H1 (cell line): Measurements from ENCODE around the gene MACROD2. TPM values are rescaled to one million over a fixed set of nuclear protein-coding genes. Genes with fewer than 3 reads are reported as not detected.

ENCODE experiments used
- CTCF ChIA-PET: fragments of 300-600 bp; sonication (Branson Sonifier 250); formaldehyde crosslinking; loops from one replicate; lab custom pipeline; 2021; ENCODE audit not compliant: partially characterized antibody; lab: Charles Lee
- POLR2A ChIA-PET: fragments of 300-600 bp; sonication (Branson Sonifier 250); formaldehyde crosslinking; loops from one replicate; lab custom pipeline; 2021; ENCODE audit warnings: inconsistent platforms; ENCODE audit not compliant: partially characterized antibody; lab: Charles Lee
- DNase-seq, 2 experiments: peaks; one replicate each; pipeline versions ENCODE4 v3.0.0 to v3.0.0-alpha.2; 2010 to 2022; ENCODE audit warnings: low spot score in 2 of 2, low read depth in 1 of 2, mixed read lengths in 1 of 2
- FAIRE-seq: peaks from 2 replicates; lab custom pipeline; 2011; peaks lifted over from hg19 to GRCh38; lab: Jason Lieb, UNC
- H2AFZ ChIP-seq: 2 replicates; pipeline ENCODE4 v1.8.1; 2012; ENCODE audit warnings: low read length, inconsistent platforms
- H2AK5ac ChIP-seq: 2 replicates; pipeline ENCODE4 v1.6.1; 2013; ENCODE audit warnings: low read depth, low read length
- H2BK120ac ChIP-seq: replicated peaks from 2 replicates; pipeline ENCODE3; 2013; ENCODE audit warnings: low read depth, low read length, inconsistent platforms
- H2BK12ac ChIP-seq: 2 replicates; pipeline ENCODE4 v1.6.1; 2013; ENCODE audit warnings: low read depth, low read length
- H2BK15ac ChIP-seq: 2 replicates; pipeline ENCODE4 v1.6.1; 2013; ENCODE audit warnings: low read length
- H2BK20ac ChIP-seq: 2 replicates; pipeline ENCODE4 v1.6.1; 2013; ENCODE audit warnings: low read length
- H2BK5ac ChIP-seq: 2 replicates; pipeline ENCODE4 v1.6.1; 2013; ENCODE audit warnings: low read depth, low read length
- H3K14ac ChIP-seq: 2 replicates; pipeline ENCODE4 v1.6.1; 2013; ENCODE audit warnings: inconsistent platforms; ENCODE audit not compliant: insufficient read length
- H3K18ac ChIP-seq: 2 replicates; pipeline ENCODE4 v1.6.1; 2013; ENCODE audit warnings: low read length; ENCODE audit errors: extremely low read depth
- H3K23ac ChIP-seq: 2 replicates; pipeline ENCODE4 v1.6.1; 2013; ENCODE audit warnings: inconsistent platforms; ENCODE audit not compliant: insufficient read length
- H3K23me2 ChIP-seq: 2 replicates; pipeline ENCODE4 v1.6.1; 2013; ENCODE audit warnings: low read depth, low read length
- H3K27ac ChIP-seq: 2 replicates; pipeline ENCODE4 v1.6.1; 2011; ENCODE audit warnings: low read depth, low read length, inconsistent platforms
- H3K27me3 ChIP-seq, 4 experiments: replicated peaks in 1 of 4; 1 replicate in 1 of 4; 2 replicates in 3 of 4; pipeline versions ENCODE4 v1.6.1 to v1.8.1; 2011 to 2013; ENCODE audit warnings: low read length in 3 of 4, mild to moderate bottlenecking in 3 of 4, inconsistent platforms in 2 of 4, mixed read lengths in 2 of 4, moderate library complexity in 1 of 4; ENCODE audit not compliant: control insufficient read depth in 3 of 4, insufficient read depth in 3 of 4; ENCODE audit errors: extremely low read depth in 1 of 4
- H3K36me3 ChIP-seq, 4 experiments: 2 replicates each; pipeline versions ENCODE4 v1.6.1 to v1.8.1; 2011 to 2013; ENCODE audit warnings: mild to moderate bottlenecking in 4 of 4, low read length in 3 of 4, moderate library complexity in 2 of 4, control low read depth in 1 of 4, inconsistent platforms in 1 of 4; ENCODE audit not compliant: insufficient read depth in 4 of 4, control insufficient read depth in 2 of 4
- H3K4ac ChIP-seq: replicated peaks from 2 replicates; pipeline ENCODE3; 2013; ENCODE audit warnings: low read length, low read depth, mixed read lengths, inconsistent platforms; ENCODE audit not compliant: insufficient read length
- H3K4me1 ChIP-seq, 4 experiments: replicated peaks in 1 of 4; 1 replicate in 1 of 4; 2 replicates in 3 of 4; pipeline versions ENCODE4 v1.6.1 to v1.8.1; 2011 to 2013; ENCODE audit warnings: low read length in 3 of 4, inconsistent platforms in 2 of 4, mixed read lengths in 1 of 4; ENCODE audit not compliant: insufficient read depth in 4 of 4, control insufficient read depth in 3 of 4
- H3K4me2 ChIP-seq, 2 experiments: 2 replicates each; pipeline versions ENCODE4 v1.6.1 to v1.8.1; 2011 to 2013; ENCODE audit warnings: low read depth in 2 of 2, low read length in 2 of 2, control low read depth in 1 of 2, inconsistent platforms in 1 of 2, mild to moderate bottlenecking in 1 of 2; ENCODE audit not compliant: insufficient read depth in 1 of 2
- H3K4me3 ChIP-seq, 4 experiments: fragments of 200-600, 300-600 bp in 1 of 4; sonication (generic), shearing (Covaris generic), sonication (Bioruptor Twin) in 1 of 4; 2 replicates each; pipeline versions ENCODE4 v1.5.1 to v1.8.1; 2011 to 2016; ENCODE audit warnings: low read length in 4 of 4, low read depth in 3 of 4, control low read depth in 2 of 4, inconsistent platforms in 2 of 4, mild to moderate bottlenecking in 2 of 4, mixed read lengths in 1 of 4, moderate library complexity in 1 of 4; ENCODE audit not compliant: insufficient read depth in 2 of 4; ENCODE audit errors: extremely low read depth in 1 of 4
- H3K56ac ChIP-seq: replicated peaks from 2 replicates; pipeline ENCODE3; 2013; ENCODE audit warnings: low read depth, mild to moderate bottlenecking, mixed read lengths, low read length, inconsistent platforms; ENCODE audit not compliant: insufficient read length
- H3K79me1 ChIP-seq: 2 replicates; pipeline ENCODE4 v1.6.1; 2013; ENCODE audit warnings: low read depth, low read length, control low read depth
- H3K79me2 ChIP-seq, 2 experiments: 2 replicates each; pipeline versions ENCODE4 v1.6.1 to v1.8.1; 2012 to 2013; ENCODE audit warnings: low read length in 2 of 2, mild to moderate bottlenecking in 2 of 2, inconsistent platforms in 1 of 2; ENCODE audit not compliant: insufficient read depth in 2 of 2, control insufficient read depth in 1 of 2
- H3K9ac ChIP-seq, 4 experiments: replicated peaks in 1 of 4; 1 replicate in 1 of 4; 2 replicates in 3 of 4; pipeline versions ENCODE4 v1.6.1 to v1.8.1; 2011 to 2013; ENCODE audit warnings: low read depth in 3 of 4, low read length in 3 of 4, control low read depth in 2 of 4, mild to moderate bottlenecking in 2 of 4, moderate library complexity in 2 of 4, inconsistent platforms in 1 of 4; ENCODE audit errors: extremely low read depth in 1 of 4
- H3K9me3 ChIP-seq, 2 experiments: 2 replicates each; pipeline versions ENCODE4 v1.6.1 to v1.8.1; 2012 to 2013; ENCODE audit warnings: mild to moderate bottlenecking in 2 of 2, moderate library complexity in 2 of 2, control low read depth in 1 of 2, inconsistent platforms in 1 of 2, low read depth in 1 of 2, low read length in 1 of 2, mixed read lengths in 1 of 2; ENCODE audit not compliant: insufficient read depth in 2 of 2
- H4K20me1 ChIP-seq, 2 experiments: replicated peaks in 1 of 2; 2 replicates each; pipeline versions ENCODE3 to v1.8.1; 2011 to 2013; ENCODE audit warnings: inconsistent platforms in 2 of 2, low read length in 2 of 2, mild to moderate bottlenecking in 1 of 2; ENCODE audit not compliant: insufficient read depth in 2 of 2, control insufficient read depth in 1 of 2
- H4K5ac ChIP-seq: 2 replicates; pipeline ENCODE4 v1.6.1; 2013; ENCODE audit warnings: low read length, low read depth, mixed read lengths, inconsistent platforms; ENCODE audit not compliant: insufficient read length
- H4K8ac ChIP-seq: 2 replicates; pipeline ENCODE4 v1.8.0; 2013; ENCODE audit warnings: mild to moderate bottlenecking, moderate library complexity, low read length, inconsistent platforms; ENCODE audit not compliant: insufficient read depth; ENCODE audit errors: extremely low read depth
- H4K91ac ChIP-seq: replicated peaks from 2 replicates; pipeline ENCODE3; 2013; ENCODE audit warnings: low read length, mixed read lengths, inconsistent platforms; ENCODE audit not compliant: insufficient read length
- CTBP2 ChIP-seq: IDR thresholded peaks from 2 replicates; pipeline ENCODE4 v1.7.0; 2011; ENCODE audit warnings: borderline replicate concordance, mild to moderate bottlenecking, moderate library complexity, mixed read lengths, low read length; ENCODE audit not compliant: insufficient read depth, insufficient read length
- GABPA ChIP-seq: IDR thresholded peaks from 2 replicates; pipeline ENCODE4 v1.6.1; 2011; ENCODE audit warnings: mild to moderate bottlenecking, low read length, moderate library complexity, borderline replicate concordance; ENCODE audit not compliant: insufficient read depth
- GTF2F1 ChIP-seq: IDR thresholded peaks from 2 replicates; pipeline ENCODE4 v1.6.1; 2012; ENCODE audit warnings: low read depth, low read length, improper control_type of control experiment, borderline replicate concordance
- HDAC6 ChIP-seq: IDR thresholded peaks from one replicate; pipeline ENCODE4 v1.7.1; 2012; ENCODE audit warnings: low read depth, mild to moderate bottlenecking, inconsistent platforms, low read length, moderate library complexity
- KDM4A ChIP-seq: IDR thresholded peaks from one replicate; pipeline ENCODE4 v1.7.1; 2012; ENCODE audit warnings: low read depth, mild to moderate bottlenecking, moderate library complexity, low read length, inconsistent platforms; ENCODE audit not compliant: severe bottlenecking
- POU5F1 ChIP-seq: IDR thresholded peaks from 2 replicates; pipeline ENCODE4 v1.6.1; 2011; ENCODE audit warnings: low read depth, mild to moderate bottlenecking, low read length, moderate library complexity
- SP2 ChIP-seq: IDR thresholded peaks from 2 replicates; pipeline ENCODE4 v1.6.1; 2012; ENCODE audit warnings: mild to moderate bottlenecking, low read length, inconsistent platforms
- SUZ12 ChIP-seq: fragments of 200-600 bp; sonication (generic); IDR thresholded peaks from 2 replicates; pipeline ENCODE4 v1.6.1; 2012; ENCODE audit warnings: mild to moderate bottlenecking, inconsistent platforms, low read length, moderate library complexity, mixed read lengths
- WGBS, 2 experiments: shearing (Covaris generic) in 1 of 2; methylation state at CpG; one replicate each; pipeline versions ENCODE4 v1.1.6 to v1.1.7; 2013 to 2015; ENCODE audit warnings: low lambda C conversion rate in 2 of 2, mixed read lengths in 2 of 2, inconsistent platforms in 1 of 2, low coverage in 1 of 2, missing lambda C conversion rate in 1 of 2; ENCODE audit not compliant: insufficient replicate concordance in 2 of 2, insufficient coverage in 1 of 2, insufficient read length in 1 of 2; ENCODE audit errors: extremely low coverage in 1 of 2, missing lambda C conversion rate in 1 of 2; 5-methylcytosine and 5-hydroxymethylcytosine counted together
- polyA plus RNA-seq, 7 experiments: library from polyadenylated mRNA; depleted of rRNA in 3 of 7; stranded (reverse) in 5 of 7; unstranded in 2 of 7; fragments of >200 nt in 5 of 7; fragments of 200-250 nt in 2 of 7; gene quantifications; 1 replicate in 5 of 7; 2 replicates in 1 of 7; 4 replicates in 1 of 7; pipeline versions ENCODE4 v1.2.1 to v1.2.3, GENCODE V29; 2011 to 2013; ENCODE audit warnings: missing spikeins in 2 of 7, mixed read lengths in 2 of 7
- total RNA-seq: library from RNA; stranded (reverse); fragmentation: NEBNext Ultra II Directional; extraction: Animal tissue kit (Norgen Biotek cat#: 25700); gene quantifications from 2 replicates; pipeline ENCODE4 v1.2.1, GENCODE V29; 2021

MACROD2 gene
- total and polyA plus RNA-seq, 2 of the 8 experiments (the other 6 are each of a cell fraction or from before 2014, with no cell fraction given) = 0.70 to 3.9 TPM

- Histone ChIP-seq H4K20me1 (no peaks in the 10 kb centered on the region), H4K5ac (no peak overlapping the region), H3K9ac (no peak overlapping the region), H3K9me3 (no peaks in the 10 kb centered on the region), H3K56ac (no peak overlapping the region), H2BK12ac (no peak overlapping the region), H3K14ac (no peak overlapping the region), H3K18ac (no peak overlapping the region), H2BK15ac (no peak overlapping the region), H3K4me2 (no peak overlapping the region), H3K23me2 (no peaks in the 10 kb centered on the region), H3K79me1 (no peaks in the 10 kb centered on the region), H2AFZ (no peak overlapping the region), H3K36me3 (no peaks in the 10 kb centered on the region), H3K4me1 (0 out of 7 replicates have a peak, but pooled peaks cover 0 to 4% (median 0%) of the 10 kb centered on the region in 4 experiments), H2AK5ac (no peak overlapping the region), H3K27ac (no peak overlapping the region), H4K91ac (no peak overlapping the region), H3K27me3 (no peaks in the 10 kb centered on the region), H3K79me2 (no peaks in the 10 kb centered on the region), H3K4me3 (no peak overlapping the region), H3K4ac (no peak overlapping the region), H2BK20ac (no peak overlapping the region), H4K8ac (no peak overlapping the region), H3K23ac (no peak overlapping the region), H2BK5ac (no peak overlapping the region), H2BK120ac (no peak overlapping the region)
- CTCF ChIA-PET = no interaction called here
- POLR2A ChIA-PET = no interaction called here
- FAIRE-seq (no peak), DNase-seq (no peak)
- 61% methylated on average over 3 of the region's 3 CpGs; no CpG with 5 or more reads in 1 of the 2 experiments for WGBS, 2 experiments
- TF ChIP-seq HDAC6 (no peak), SUZ12 (no peak), SP2 (no peak), GTF2F1 (no peak), CTBP2 (no peak), POU5F1 (no peak), GABPA (no peak), KDM4A (no peak)
These were observed 749.4 kb downstream of the MACROD2 start for GRCh38 chr20:14744723-14745122.
